NCI-H1436 treated with DMSO at 0.1 percent for 48 hours (cell line): ENCODE results near the gene RTN4RL2.

Experiments used
- DNase-seq: peaks from one replicate; lab custom pipeline; 2025; lab: John Stamatoyannopoulos, UW

RTN4RL2 gene

GRCh38 chr11:57462597-57462996 is 2.3 kb downstream of the RTN4RL2 start:
- no peak for DNase-seq

GRCh38 chr11:57463671-57464538 is 3.6 kb downstream of the RTN4RL2 start:
- no peak for DNase-seq

GRCh38 chr11:57464539-57465181 is 4.3 kb downstream of the RTN4RL2 start:
- DNase-seq, result no peak

GRCh38 chr11:57466680-57467079 is 6.4 kb downstream of the RTN4RL2 start:
- no peak for DNase-seq

- DNase-seq, result no peak
These were observed 7.3 kb downstream of the RTN4RL2 start for GRCh38 chr11:57467508-57468157.

- no peak for DNase-seq
These were observed 7.9 kb downstream of the RTN4RL2 start for GRCh38 chr11:57468276-57468675.

- DNase-seq, result no peak
These were observed 8.9 kb downstream of the RTN4RL2 start for GRCh38 chr11:57469268-57469667.

- no peak for DNase-seq
These were observed 11.2 kb downstream of the RTN4RL2 start for GRCh38 chr11:57471496-57471895.

GRCh38 chr11:57473285-57473841 is 13.0 kb downstream of the RTN4RL2 start:
- DNase-seq, result no peak

GRCh38 chr11:57474017-57474802 is 13.9 kb downstream of the RTN4RL2 start:
- DNase-seq, result no peak

- DNase-seq, result no peak
These were observed 14.4 kb downstream of the RTN4RL2 start for GRCh38 chr11:57474803-57475115.

GRCh38 chr11:57475191-57475590 is 14.9 kb downstream of the RTN4RL2 start:
- no peak for DNase-seq

- no peak for DNase-seq
These were observed 15.3 kb downstream of the RTN4RL2 start for GRCh38 chr11:57475671-57476046.

- DNase-seq, result no peak
These were observed 15.9 kb downstream of the RTN4RL2 start for GRCh38 chr11:57476047-57476756.

- no peak for DNase-seq
These were observed 16.6 kb downstream of the RTN4RL2 start for GRCh38 chr11:57476757-57477506.

- DNase-seq, result no peak
These were observed 17.3 kb downstream of the RTN4RL2 start for GRCh38 chr11:57477507-57478189.

- no peak for DNase-seq
These were observed 18.8 kb downstream of the RTN4RL2 start for GRCh38 chr11:57479021-57479663.

GRCh38 chr11:57479911-57480310 is 19.6 kb downstream of the RTN4RL2 start:
- no peak for DNase-seq

- DNase-seq, result no peak
These were observed 20.2 kb downstream of the RTN4RL2 start for GRCh38 chr11:57480409-57481137.
